Spinal cord (tissue), 10 donors: ENCODE measurements around the gene INTS6L. TPM values are rescaled to one million over a fixed set of nuclear protein-coding genes. Genes with fewer than 3 reads are reported as not detected.
A peak's percentile ranks its signal among the peaks of the same experiment; 100 is the strongest.

Source experiments
- DNase-seq, 6 donors: peaks; one replicate each; pipeline versions ENCODE4 v3.0.0 to v3.0.0-alpha.2; 2013 to 2015; ENCODE audit warnings: low spot score in 6 of 6, low read depth in 4 of 6
- H3K27ac ChIP-seq: one replicate; pipeline ENCODE4 v1.5.1; 2013; ENCODE audit warnings: low read depth, low read length, control low read depth
- H3K27me3 ChIP-seq: one replicate; pipeline ENCODE4 v1.6.1; 2013; ENCODE audit warnings: low read length; ENCODE audit not compliant: control insufficient read depth, insufficient read depth
- H3K36me3 ChIP-seq: one replicate; pipeline ENCODE4 v1.6.1; 2013; ENCODE audit warnings: low read length; ENCODE audit not compliant: control insufficient read depth, insufficient read depth
- H3K4me1 ChIP-seq: one replicate; pipeline ENCODE4 v1.6.1; 2013; ENCODE audit warnings: low read length; ENCODE audit not compliant: control insufficient read depth, insufficient read depth
- H3K4me3 ChIP-seq: one replicate; pipeline ENCODE4 v1.5.1; 2013; ENCODE audit warnings: low read depth, low read length, control low read depth
- H3K9me3 ChIP-seq: one replicate; pipeline ENCODE4 v1.6.1; 2013; ENCODE audit warnings: low read length; ENCODE audit not compliant: control insufficient read depth, insufficient read depth
- WGBS: methylation state at CpG from one replicate; pipeline ENCODE4 v1.1.5; 2013; ENCODE audit warnings: missing lambda C conversion rate; ENCODE audit not compliant: insufficient coverage; 5-methylcytosine and 5-hydroxymethylcytosine counted together
- polyA plus RNA-seq, 2 donors: library from polyadenylated mRNA; unstranded; fragments of 120-200 nt; gene quantifications; one replicate each; pipeline ENCODE4 v1.2.1, GENCODE V29; 2013; ENCODE audit not compliant: insufficient read length in 2 of 2
- total RNA-seq, 2 donors: library from RNA; depleted of rRNA in 1 of 2; stranded (reverse); fragments of 120-200 nt in 1 of 2; fragments of >200 nt in 1 of 2; gene quantifications; one replicate each; pipeline versions ENCODE4 v1.2.3 to v1.2.4, GENCODE V29; 2013 to 2014
- donor health status: healthy.

The INTS6L gene
- total and polyA plus RNA-seq, 4 donors: 19.5 to 25.1 (median 22.8) TPM

DNA sequence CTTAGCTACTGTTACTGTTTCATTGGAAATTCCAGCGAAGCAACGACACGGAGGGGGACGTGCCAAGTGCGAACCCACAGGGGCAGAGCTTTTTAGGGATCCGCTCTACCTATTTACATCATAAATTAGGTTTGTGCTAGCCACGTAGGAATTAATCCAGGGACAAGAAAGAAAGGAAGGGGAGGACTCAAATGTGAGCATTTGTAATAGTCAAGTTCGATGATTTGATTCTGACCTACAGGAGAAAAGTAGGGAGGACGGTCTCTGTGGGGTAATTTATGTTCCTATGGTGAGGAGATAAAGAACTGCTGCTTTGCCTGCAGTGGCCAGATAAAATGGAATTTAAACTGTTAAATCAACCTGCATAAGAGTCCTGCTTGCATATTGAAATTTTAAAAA is 1.7 kb downstream of the INTS6L start:
- H3K4me3 ChIP-seq: peak overlapping the region; percentile 68

DNA sequence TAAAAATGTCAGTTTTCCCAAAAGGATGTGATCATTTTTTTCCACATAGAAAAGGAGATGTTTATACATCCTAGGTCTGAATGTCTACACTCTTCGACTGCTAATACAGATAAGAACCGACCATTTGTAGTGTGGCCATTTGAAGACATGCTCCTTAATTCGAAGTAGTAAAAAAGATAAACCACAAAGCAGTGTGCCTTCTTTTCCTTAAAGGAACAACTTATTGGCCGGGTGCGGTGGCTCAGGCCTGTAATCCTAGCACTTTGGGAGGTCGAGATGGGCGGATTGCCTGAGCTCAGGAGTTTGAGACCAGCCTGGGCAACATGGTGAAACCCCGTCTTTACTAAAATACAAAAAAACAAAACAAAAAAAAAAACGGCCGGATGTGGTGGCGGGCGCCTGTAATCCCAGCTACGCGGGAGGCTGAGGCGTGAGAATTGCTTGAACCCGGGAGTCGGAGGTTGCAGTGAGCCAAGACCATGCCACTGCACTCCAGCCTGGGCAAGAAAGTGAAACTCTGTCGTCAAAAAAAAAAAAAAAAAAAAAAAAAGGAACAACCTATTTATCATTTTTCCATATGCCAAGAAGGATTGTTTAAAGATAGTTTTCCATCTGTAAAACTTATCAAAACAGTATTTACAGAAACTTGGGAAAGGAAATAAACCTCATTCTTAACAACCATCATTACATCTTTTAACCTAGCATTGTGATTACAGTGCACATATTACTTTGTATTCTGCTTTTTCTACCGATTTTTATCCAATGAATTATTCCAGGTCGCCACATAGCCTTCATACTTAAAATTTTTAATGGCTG is 2.6 kb downstream of the INTS6L start:
- DNase-seq: peak in 1 of 6 donors; percentile 5
- Histone ChIP-seq H3K27ac (peak overlapping the region; percentile 83), H3K4me1 (no peaks in the 10 kb centered on the region), H3K9me3 (no peaks in the 10 kb centered on the region), H3K36me3 (no peaks in the 10 kb centered on the region), H3K27me3 (peaks cover 4% of the 10 kb centered on the region), H3K4me3 (no peak overlapping the region)
- 83% methylated on average over 10 of the region's 20 CpGs for WGBS

More for the DNA sequence above, 1.7 kb downstream of the INTS6L start:
- Histone ChIP-seq H3K27ac (peak overlapping the region; percentile 83), H3K27me3 (peaks cover 2% of the 10 kb centered on the region), H3K36me3 (no peaks in the 10 kb centered on the region), H3K4me1 (no peaks in the 10 kb centered on the region), H3K9me3 (no peaks in the 10 kb centered on the region)
- 23% methylated on average over 2 of the region's 9 CpGs for WGBS
- DNase-seq: peak in 1 of 6 donors; percentile 41

DNA sequence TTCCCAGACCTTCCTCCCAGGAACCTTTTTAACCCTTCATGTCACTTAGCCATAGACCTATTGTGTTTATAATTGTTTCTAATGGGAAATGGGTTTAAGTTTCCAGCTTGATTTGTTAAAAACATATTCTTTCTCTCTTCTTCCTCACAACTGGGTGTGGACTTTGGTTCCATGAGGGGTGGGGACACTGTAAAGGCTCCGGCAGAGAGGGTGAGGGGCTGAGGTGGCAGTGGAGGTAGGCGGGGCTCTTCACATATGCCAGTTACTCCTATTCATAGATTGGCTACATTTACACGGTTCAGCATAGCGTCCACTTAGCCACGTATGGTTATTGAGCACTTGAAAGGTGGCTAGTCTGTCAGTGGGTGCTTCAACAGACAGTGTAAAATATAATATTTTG is 7.8 kb downstream of the INTS6L start:
- Histone ChIP-seq H3K36me3 (no peaks in the 10 kb centered on the region), H3K27me3 (peaks cover 2% of the 10 kb centered on the region), H3K4me1 (no peaks in the 10 kb centered on the region), H3K27ac (no peak overlapping the region), H3K9me3 (no peaks in the 10 kb centered on the region), H3K4me3 (no peak overlapping the region)
- no CpG with 5 or more reads among the region's 5 CpGs for WGBS
- no peak for DNase-seq

DNA sequence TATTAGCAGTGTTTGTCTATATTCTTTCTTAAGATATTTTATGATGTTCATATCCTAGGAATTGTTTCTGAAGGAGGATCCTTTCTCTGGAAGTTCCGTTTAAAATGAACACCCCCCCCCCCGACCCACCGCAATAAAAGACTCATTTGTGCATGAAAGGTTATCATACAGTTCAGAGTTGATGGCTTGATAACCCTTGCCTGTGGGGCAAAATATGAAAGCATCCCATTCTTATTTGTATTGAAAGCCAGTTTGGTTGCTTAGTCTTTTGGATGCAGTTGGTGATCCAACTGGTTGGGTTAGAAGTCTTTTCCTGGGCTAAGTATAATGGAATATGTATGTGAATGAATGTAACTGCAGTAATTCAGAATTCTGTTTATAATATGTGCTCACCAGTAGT is 8.3 kb downstream of the INTS6L start:
- Histone ChIP-seq H3K9me3 (no peaks in the 10 kb centered on the region), H3K4me1 (no peaks in the 10 kb centered on the region), H3K27ac (no peak overlapping the region), H3K4me3 (no peak overlapping the region), H3K27me3 (peaks cover 2% of the 10 kb centered on the region), H3K36me3 (no peaks in the 10 kb centered on the region)
- DNase-seq: no peak
- no CpG with 5 or more reads among the region's 3 CpGs for WGBS

DNA sequence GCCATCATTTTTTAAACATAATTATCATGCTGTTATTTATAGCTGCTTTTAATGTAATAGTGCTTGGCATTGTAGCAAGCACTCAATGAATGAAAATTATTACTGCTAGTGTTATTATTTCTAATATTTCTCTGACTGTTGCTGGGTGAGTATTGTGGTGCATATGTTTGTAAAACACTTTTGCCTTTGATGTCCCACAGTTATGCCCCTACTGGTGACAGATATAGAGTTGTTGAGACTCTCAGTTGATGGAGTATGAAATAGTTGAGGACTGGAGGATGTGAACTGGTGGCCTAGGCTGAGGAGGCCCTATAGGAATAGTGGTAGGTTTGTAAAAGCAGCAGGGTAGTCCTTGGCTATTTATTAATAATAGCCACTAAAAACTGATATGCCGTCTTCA is 9.6 kb downstream of the INTS6L start:
- no peaks in the 10 kb centered on the region for H3K9me3 ChIP-seq
- no peak overlapping the region for H3K27ac ChIP-seq
- no peak overlapping the region for H3K4me3 ChIP-seq
- no CpG with 5 or more reads among the region's 1 CpG for WGBS
- no peaks in the 10 kb centered on the region for H3K36me3 ChIP-seq
- H3K4me1 ChIP-seq: no peaks in the 10 kb centered on the region
- H3K27me3 ChIP-seq: peaks cover 2% of the 10 kb centered on the region
- no peak for DNase-seq

DNA sequence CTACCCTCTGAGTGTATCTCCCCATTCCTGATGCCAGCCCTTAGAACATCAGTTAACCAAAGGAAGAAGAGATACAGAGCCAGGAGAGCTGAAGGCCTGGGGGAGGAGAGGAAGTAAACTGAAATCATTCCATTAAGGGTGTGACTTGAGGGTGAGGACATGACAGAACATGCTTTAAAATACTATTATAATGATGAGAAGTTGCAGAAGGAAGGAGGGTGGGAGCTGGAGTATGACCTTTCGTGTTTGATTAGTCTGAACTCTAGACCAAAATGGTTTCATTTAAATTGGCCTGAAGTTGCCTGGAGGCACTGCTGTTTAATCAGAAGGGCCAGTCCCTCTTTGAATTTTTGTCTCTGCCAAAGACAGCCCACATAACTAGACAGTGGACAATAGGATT is 11.4 kb downstream of the INTS6L start:
- peaks cover 2% of the 10 kb centered on the region for H3K27me3 ChIP-seq
- WGBS: 40% methylated on average over 1 of the region's 1 CpG
- no peaks in the 10 kb centered on the region for H3K9me3 ChIP-seq

DNA sequence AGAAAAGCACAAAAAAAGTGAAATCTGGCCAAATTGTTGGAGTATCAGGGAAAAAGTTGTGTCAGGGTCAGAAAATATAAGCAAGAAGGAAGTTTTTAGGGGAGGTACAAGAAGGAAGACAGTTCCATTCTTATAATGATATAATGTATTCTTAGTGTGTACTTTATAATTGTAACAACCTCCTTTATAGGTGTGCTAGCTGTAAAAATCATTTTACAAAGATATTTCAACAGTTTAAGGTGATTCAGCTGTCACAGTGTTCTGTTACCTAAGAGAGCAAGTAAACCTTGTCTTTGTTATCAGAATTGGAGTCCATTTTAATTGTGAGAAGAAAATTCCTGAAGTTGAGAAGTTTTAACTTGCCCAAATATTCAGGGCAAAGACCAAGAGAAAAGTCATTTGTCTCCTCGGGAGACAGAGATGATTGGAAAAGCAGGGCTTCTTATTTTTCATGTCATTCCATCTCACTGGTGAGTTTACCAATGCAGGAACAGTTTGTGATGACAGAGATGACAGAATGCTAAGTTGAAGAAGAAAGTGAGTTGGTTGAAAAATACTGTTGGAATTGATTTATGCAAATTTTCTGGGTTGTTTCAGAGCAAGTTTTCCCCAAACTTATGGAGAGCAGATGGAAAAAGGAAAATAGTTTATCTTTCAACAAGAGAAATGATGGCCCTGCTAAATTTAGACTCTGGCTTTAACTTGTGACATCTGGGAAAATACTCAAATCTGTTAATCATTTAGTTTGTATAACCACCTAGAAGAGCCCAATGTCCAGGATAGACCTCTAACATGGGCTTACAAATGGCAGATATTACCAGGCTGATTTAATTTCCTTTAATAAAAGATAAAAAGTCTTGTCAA is 14.8 kb downstream of the INTS6L start:
- WGBS: no CpG with 5 or more reads among the region's 1 CpG
- Histone ChIP-seq H3K27me3 (no peaks in the 10 kb centered on the region), H3K9me3 (no peaks in the 10 kb centered on the region), H3K4me1 (no peaks in the 10 kb centered on the region), H3K27ac (no peak overlapping the region), H3K36me3 (no peaks in the 10 kb centered on the region), H3K4me3 (no peak overlapping the region)
- DNase-seq: peak in 1 of 6 donors; percentile 29

More for the DNA sequence above, 11.4 kb downstream of the INTS6L start:
- Histone ChIP-seq H3K4me3 (no peak overlapping the region), H3K36me3 (no peaks in the 10 kb centered on the region), H3K27ac (no peak overlapping the region), H3K4me1 (no peaks in the 10 kb centered on the region)
- DNase-seq: no peak

DNA sequence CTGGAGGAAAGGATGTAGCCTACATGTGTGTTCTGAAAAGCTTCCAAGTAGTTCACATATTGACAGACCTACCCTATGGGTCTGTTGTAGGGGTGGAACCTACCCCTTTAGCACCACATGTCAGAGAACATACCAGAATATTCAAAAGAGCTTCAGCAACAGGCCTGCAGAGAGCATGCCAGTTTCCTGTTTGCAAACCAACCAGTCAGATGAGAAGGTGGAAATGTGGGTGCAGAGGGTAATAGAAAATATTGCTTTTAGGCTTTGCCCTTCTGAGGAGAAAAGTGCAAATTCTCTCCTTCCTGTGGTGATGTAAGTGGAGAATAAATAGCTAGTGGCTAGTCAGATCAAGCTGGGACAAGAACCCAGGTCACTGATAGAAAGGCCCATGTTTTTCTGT is 16.4 kb downstream of the INTS6L start:
- DNase-seq: no peak
- no peak overlapping the region for H3K27ac ChIP-seq
- no peaks in the 10 kb centered on the region for H3K4me1 ChIP-seq
- H3K9me3 ChIP-seq: no peaks in the 10 kb centered on the region
- no peaks in the 10 kb centered on the region for H3K36me3 ChIP-seq
- no peaks in the 10 kb centered on the region for H3K27me3 ChIP-seq
- no peak overlapping the region for H3K4me3 ChIP-seq

DNA sequence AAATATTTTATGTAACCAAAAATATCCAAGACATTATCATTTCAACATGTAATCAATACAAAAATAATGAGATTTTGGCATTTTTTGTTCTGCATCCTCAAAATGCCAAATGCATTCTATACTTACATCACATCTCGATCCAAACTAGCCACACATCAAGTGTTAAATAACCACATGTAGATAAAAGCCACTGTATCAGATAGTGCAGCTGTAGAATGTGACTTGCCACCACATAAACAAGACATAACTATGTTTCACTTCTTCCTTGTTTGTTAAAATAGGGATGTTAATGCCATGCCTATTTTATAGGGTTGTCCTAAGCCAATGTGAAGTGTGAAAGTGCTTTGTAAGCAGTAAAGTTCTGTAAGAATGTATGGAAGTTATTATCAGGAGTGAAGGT is 20.9 kb downstream of the INTS6L start:
- Histone ChIP-seq H3K9me3 (no peaks in the 10 kb centered on the region), H3K27ac (no peak overlapping the region), H3K36me3 (no peaks in the 10 kb centered on the region), H3K4me3 (no peak overlapping the region), H3K4me1 (no peaks in the 10 kb centered on the region), H3K27me3 (no peaks in the 10 kb centered on the region)
- no CpG with 5 or more reads among the region's 1 CpG for WGBS
- no peak for DNase-seq
